Ishikawa (cell line): Measurements from ENCODE around the gene ARMH2.

ENCODE experiments used
- CEBPB ChIP-seq: IDR thresholded peaks from 2 replicates; pipeline ENCODE4 v1.6.1; 2012
- CREB1 ChIP-seq: IDR thresholded peaks from 2 replicates; pipeline ENCODE4 v1.6.1; 2012; ENCODE audit warnings: low read depth
- EP300 ChIP-seq: IDR thresholded peaks from 2 replicates; pipeline ENCODE4 v1.6.1; 2012; ENCODE audit warnings: borderline replicate concordance
- MAX ChIP-seq: IDR thresholded peaks from 2 replicates; pipeline ENCODE4 v1.6.1; 2012
- NFIC ChIP-seq: IDR thresholded peaks from 2 replicates; pipeline ENCODE4 v1.6.1; 2012
- RAD21 ChIP-seq: IDR thresholded peaks from 2 replicates; pipeline ENCODE4 v1.6.1; 2012; ENCODE audit warnings: low read depth
- REST ChIP-seq: IDR thresholded peaks from 2 replicates; pipeline ENCODE4 v1.6.1; 2012; ENCODE audit warnings: low read depth, mild to moderate bottlenecking
- TAF1 ChIP-seq: IDR thresholded peaks from 2 replicates; pipeline ENCODE4 v1.6.1; 2012; ENCODE audit warnings: low read depth, mild to moderate bottlenecking
- TCF12 ChIP-seq: IDR thresholded peaks from 2 replicates; pipeline ENCODE4 v1.6.1; 2012; ENCODE audit warnings: low read depth
- TEAD4 ChIP-seq: IDR thresholded peaks from 2 replicates; pipeline ENCODE4 v1.6.1; 2012
- USF1 ChIP-seq: IDR thresholded peaks from 2 replicates; pipeline ENCODE4 v1.6.1; 2012
- YY1 ChIP-seq: IDR thresholded peaks from 2 replicates; pipeline ENCODE4 v1.6.1; 2012; ENCODE audit warnings: low read depth

GRCh38 chr6:24809728-24810127 lies 11.0 kb upstream of the ARMH2 start:
- no peak for TF ChIP-seq CEBPB
- TF ChIP-seq YY1 = no peak
- TF ChIP-seq NFIC = no peak
- no peak for TF ChIP-seq TCF12
- TF ChIP-seq REST = no peak
- no peak for TF ChIP-seq TEAD4
- no peak for TF ChIP-seq RAD21
- no peak for TF ChIP-seq USF1
- TF ChIP-seq EP300 = no peak
- TF ChIP-seq MAX = no peak
- TF ChIP-seq TAF1 = no peak
- TF ChIP-seq CREB1 = no peak
